Keratinocyte (primary cell): ENCODE results near the gene CDIPT.

Source experiments
- EZH2 ChIP-seq: IDR thresholded peaks from one replicate; pipeline ENCODE4 v1.6.1; 2012; ENCODE audit warnings: inconsistent platforms, mild to moderate bottlenecking, low read length, moderate library complexity
- TF ChIP-seq, protein P1 (sequence below), 3 experiments: IDR thresholded peaks in 1 of 3; conservative IDR thresholded peaks in 1 of 3; optimal IDR thresholded peaks in 1 of 3; 2 replicates in 2 of 3; 3 replicates in 1 of 3; pipeline versions ENCODE3 to v1.5.1; 2011; ENCODE audit warnings: low read length in 3 of 3, mild to moderate bottlenecking in 3 of 3, moderate library complexity in 2 of 3, control low read depth in 1 of 3, inconsistent platforms in 1 of 3; ENCODE audit not compliant: insufficient read depth in 2 of 3; ENCODE audit errors: extremely low read depth in 1 of 3

DNA sequence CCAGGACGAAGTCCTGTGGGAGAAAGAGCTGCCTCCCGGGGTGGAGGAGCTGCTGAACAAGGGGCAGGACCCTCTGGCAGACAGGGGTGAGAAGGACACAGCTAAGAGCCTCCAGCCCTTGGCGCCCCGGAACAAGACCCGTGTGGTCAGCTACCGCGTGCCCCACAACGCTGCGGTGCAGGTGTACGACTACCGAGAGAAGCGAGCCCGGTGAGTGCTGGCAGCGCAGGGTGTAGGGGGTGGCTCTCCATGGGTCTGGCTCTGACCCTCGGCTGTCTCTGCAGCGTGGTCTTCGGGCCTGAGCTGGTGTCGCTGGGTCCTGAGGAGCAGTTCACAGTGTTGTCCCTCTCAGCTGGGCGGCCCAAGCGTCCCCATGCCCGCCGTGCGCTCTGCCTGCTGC, 21.4 kb downstream of the CDIPT start:
- TF ChIP-seq, protein P1, sequence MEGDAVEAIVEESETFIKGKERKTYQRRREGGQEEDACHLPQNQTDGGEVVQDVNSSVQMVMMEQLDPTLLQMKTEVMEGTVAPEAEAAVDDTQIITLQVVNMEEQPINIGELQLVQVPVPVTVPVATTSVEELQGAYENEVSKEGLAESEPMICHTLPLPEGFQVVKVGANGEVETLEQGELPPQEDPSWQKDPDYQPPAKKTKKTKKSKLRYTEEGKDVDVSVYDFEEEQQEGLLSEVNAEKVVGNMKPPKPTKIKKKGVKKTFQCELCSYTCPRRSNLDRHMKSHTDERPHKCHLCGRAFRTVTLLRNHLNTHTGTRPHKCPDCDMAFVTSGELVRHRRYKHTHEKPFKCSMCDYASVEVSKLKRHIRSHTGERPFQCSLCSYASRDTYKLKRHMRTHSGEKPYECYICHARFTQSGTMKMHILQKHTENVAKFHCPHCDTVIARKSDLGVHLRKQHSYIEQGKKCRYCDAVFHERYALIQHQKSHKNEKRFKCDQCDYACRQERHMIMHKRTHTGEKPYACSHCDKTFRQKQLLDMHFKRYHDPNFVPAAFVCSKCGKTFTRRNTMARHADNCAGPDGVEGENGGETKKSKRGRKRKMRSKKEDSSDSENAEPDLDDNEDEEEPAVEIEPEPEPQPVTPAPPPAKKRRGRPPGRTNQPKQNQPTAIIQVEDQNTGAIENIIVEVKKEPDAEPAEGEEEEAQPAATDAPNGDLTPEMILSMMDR (optimal IDR thresholded peaks at IDR 0.05 in 1 of 3, IDR thresholded peaks at IDR 0.05 in 1 of 3, conservative IDR thresholded peaks at IDR 0.05 in 1 of 3; ENCODE audit: extremely low read depth in 1 of 3, insufficient read depth in 2 of 3, low read length in 3 of 3): no peak
- TF ChIP-seq EZH2: no peak
